Activated CD4-positive, alpha-beta T cell treated with anti-CD3 and anti-CD28 coated beads for 48 hours (primary cell): ENCODE measurements around the gene FUCA2.
"Not testable (repeated sequence)": the region's sequence is repeated elsewhere in the genome, so short reads cannot be mapped to it uniquely, and the experiment has no call there.

ENCODE experiments used
- DNase-seq: peaks from one replicate; pipeline ENCODE4 v3.0.0-alpha.2; 2020

The FUCA2 gene

DNA sequence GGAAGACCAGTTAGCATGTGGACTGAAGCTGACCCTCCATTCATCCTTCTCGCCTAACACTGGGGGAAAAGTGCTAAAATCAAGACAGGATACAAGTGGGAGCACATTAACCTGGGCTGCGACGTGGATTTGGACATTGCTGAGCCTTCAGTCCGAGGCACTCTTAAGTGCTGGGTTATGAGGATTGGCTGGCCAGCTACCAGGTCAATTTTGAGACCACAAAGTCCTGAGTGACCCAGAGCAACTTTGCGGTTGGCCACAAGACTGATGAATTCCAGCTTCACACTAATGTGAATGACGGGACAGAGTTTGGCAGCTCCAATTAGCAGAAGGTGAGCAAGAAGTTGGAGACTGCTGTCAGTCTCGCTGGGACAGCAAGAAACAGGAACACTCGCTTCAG, 20.7 kb downstream of the FUCA2 start:
- DNase-seq, result no peak

DNA sequence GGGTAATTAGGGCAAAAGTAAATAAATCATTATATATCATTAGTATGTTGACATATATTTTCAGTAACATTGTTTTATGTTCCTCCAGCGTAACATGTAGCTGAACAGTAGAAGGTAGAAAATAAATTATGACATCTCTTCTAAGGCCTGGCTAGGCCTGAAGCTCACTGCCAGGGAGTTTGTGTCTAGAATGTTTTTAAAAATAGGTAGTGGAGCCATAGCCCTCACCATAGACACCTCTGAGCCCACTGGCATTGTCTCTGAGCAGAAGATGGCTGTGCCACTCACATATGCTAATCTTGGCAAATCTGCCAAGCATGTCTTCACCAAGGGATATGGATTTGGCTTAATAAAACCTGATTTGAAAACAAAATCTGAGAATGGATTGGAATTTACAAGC, 21.3 kb downstream of the FUCA2 start:
- DNase-seq, result no peak

DNA sequence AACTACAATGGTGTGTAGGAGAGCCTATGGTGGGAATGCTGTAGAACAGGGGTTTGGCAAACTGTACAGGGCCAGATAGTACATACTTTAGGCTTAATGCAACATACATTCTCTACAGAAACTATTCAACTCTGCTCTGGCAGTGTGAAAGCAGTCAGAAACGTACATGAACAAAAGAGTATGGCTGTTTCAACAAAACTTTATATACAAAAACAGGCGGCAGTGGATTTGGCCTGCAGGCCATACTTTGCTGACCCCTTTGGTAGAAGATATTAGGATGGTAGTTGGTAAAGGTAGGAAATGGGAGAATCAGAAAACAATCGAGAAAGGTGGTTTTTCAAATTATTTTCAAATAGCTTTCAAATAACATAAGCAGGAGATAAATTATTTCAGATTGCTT, 24.8 kb downstream of the FUCA2 start:
- no peak for DNase-seq

DNA sequence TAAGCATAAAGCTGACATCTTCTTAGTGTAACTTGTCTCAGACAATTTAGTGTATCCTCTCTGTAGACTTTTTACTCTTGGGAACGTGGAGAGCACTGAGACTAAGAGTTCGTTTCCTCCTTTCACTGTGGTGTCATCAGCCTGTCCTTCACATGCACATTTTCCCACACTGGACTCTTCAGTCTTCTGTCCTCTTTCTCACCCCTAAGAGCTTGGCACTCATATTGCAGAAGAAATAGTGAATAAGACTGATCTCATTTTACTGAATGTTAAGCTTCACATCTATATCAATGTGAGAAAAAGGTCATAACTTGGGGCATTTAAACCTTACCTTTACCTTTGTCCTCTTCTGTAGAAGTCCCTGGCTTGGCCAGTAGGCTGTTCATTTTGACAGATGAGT, 25.6 kb downstream of the FUCA2 start:
- DNase-seq, result no peak

DNA sequence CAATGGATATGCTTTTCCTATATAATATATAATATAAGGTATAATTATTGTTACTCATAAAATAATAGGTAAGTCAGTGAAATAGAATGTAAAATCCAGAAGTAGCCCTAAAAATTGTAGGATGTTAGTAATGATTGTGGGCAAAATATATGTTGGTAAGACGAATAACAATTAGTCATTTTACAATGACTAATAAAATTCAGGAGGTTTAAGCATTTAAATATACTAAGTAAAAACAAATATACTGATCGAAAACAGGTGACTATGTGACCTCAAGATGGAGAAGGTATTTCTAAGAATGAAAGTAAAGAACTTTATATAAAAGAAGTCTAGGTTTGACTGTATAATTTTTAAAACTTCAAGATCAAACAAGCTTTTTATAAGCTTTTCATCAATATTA, 28.9 kb downstream of the FUCA2 start:
- no peak for DNase-seq

DNA sequence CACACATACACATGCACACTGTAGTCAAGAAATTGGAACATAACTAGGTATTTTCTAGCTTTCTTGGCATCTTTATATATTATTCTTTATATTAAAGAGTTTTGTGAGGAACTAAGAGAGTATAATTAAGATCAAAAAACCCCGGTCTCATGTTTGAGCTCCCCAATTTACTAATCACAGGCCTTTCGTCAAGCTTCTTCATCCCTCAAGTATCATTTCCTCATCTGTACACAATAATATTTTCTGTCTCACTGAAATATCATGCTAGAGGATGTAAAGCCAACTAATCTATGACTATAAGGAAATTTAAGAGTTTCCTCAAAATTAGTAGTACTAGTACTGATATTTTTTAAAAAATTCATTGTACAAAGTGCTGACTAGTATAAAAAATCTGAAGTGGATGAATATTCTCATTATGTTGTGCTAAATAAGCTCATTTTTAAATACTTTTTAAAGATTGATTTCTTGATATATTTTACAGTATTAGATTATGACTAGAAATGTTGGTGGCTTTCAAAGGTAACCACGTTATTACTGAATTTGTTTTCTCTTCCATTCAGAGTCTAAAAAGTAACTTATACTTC, 32.9 kb downstream of the FUCA2 start:
- no peak for DNase-seq

DNA sequence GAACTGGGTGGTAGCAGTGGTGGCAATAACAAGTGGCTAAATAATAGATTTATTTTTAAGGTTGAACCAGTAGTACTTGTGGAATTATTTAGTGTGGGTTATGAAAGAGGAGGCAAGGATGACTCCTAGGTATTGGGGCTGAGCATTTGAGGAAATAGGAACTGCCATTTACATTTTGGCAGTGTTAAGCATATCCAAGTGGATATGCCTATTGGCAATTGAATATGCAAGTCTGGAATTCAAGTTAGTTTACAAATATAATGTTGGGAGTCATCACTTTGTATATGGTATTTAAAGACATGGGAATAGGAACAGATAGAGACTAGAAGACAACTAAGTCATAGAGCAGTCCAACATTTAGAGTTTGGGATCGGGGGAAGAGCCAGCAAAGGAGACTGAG, 35.0 kb downstream of the FUCA2 start:
- no peak for DNase-seq

DNA sequence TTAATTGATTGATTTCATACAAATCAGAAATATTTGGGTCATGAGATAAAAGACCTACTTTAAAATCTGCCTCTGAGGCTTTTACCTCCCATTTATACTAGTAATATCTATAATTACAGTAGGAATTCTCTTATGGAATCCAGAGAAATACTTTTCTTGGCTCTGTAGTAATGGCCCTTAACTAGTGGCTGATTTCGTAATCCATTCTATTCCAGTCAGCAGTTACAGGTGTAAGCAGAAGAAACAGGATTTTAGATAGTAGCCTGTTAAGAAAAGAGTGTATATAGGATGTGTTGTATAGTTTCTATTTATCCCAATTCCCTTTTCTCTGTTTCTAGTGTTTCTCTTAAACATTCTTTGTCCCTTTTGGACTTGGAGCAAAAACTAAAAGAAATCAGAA, 39.7 kb downstream of the FUCA2 start:
- DNase-seq, result no peak

DNA sequence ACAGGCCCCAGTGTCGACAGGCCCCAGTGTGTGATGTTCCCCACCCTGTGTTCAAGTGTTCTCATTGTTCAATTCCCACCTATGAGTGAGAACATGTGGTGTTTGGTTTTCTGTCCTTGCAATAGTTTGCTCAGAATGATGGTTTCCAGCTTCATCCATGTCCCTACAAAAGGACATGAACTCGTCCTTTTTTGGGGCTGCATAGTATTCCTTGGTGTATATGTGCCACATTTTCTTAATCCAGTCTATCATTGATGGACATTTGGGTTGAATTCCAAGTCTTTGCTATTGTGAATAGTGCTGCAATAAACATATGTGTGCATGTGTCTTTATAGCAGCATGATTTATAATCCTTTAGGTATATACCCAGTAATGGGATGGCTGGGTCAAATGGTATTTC, 42.7 kb downstream of the FUCA2 start:
- not testable (repeated sequence) for DNase-seq

DNA sequence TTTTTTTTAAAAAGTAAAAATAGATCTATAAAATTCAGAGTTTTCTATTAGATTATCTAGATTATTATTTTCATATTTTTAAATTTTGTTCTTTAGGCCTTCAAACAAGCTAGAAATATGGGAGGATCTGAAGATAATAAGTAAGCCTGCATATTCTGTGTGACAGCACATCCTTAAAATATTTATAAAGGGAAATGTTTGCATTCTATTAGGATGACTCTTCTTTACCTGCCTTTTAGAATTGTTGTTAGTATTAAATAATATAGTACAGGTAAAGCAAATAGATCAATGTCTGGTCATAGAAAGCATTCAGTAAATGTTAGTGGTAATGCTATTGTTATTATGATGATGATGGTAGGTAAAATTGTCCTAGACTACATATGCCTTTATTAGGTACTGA, 43.5 kb downstream of the FUCA2 start:
- DNase-seq, result no peak

DNA sequence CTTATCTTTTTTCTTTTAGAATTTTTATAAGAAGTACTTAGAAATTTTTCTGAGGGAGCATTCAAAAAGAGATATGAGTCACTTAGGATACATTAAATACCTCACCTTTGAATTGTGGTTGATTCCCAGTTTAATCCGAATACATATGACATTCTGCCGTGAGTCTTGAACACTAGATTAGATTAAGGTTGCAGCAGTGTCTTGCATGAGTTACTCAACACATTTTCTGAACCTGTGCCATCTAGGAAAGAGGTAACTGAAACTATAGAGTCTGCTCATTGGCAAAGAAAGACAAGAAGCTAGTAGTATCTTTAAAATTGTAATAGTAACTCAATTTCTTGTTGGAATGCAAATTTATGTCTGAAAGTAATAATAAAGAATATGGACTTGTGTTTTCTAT, 46.0 kb downstream of the FUCA2 start:
- DNase-seq, result no peak

DNA sequence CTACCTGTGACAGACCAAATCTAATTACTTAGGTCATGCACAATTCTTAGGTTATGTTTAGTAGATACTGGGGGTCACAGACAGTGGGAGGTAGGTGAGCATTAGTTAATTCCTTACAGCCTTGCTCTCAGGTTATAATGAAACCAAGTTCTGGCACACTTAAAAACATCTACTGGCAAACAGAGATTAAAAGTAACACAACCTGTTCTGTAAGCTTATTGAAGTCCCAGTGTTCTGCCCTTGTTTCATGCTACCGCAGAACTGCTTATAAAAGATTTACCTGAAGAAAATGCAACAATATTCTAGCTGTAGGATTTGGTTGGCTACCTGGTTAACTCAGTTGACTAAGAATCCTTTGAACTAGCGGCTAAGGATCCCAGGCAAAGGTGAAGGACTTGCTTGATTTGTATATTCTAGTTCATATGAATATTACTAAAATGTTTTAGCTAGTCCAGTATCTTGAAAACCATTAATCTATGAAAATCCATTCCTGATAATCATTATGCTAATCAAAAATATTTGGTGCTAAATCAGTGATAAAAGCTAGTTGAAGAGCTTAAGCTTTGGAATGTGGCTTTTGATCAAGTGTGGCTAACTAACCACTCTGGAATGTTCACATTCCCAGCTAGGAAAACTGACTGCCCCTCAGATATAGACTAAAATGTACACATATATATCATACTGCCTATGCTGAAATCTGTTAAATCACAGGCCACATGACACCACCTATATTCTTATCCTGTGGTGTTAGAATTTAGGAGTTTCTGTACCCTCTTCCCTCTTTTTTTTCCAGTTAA, 53.8 kb downstream of the FUCA2 start:
- no peak for DNase-seq

DNA sequence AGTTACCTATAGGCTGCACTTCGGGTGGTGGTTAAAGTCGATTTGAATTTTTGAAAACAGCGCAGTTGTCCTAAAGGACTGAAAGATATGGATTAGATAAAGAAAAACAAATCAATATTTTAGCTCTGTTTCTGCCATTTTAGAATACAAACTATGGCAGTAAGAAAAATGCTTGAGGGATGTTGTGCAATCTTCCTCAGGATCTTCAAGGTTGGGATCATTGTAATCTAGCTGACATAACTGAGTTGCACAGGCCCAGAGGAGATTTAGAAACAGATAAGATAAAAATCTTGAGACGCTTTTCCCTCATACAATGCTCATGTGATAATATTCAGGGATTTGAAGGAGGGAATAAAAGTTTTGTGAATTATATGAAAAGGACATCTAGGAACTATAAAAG, 60.0 kb downstream of the FUCA2 start:
- no peak for DNase-seq

DNA sequence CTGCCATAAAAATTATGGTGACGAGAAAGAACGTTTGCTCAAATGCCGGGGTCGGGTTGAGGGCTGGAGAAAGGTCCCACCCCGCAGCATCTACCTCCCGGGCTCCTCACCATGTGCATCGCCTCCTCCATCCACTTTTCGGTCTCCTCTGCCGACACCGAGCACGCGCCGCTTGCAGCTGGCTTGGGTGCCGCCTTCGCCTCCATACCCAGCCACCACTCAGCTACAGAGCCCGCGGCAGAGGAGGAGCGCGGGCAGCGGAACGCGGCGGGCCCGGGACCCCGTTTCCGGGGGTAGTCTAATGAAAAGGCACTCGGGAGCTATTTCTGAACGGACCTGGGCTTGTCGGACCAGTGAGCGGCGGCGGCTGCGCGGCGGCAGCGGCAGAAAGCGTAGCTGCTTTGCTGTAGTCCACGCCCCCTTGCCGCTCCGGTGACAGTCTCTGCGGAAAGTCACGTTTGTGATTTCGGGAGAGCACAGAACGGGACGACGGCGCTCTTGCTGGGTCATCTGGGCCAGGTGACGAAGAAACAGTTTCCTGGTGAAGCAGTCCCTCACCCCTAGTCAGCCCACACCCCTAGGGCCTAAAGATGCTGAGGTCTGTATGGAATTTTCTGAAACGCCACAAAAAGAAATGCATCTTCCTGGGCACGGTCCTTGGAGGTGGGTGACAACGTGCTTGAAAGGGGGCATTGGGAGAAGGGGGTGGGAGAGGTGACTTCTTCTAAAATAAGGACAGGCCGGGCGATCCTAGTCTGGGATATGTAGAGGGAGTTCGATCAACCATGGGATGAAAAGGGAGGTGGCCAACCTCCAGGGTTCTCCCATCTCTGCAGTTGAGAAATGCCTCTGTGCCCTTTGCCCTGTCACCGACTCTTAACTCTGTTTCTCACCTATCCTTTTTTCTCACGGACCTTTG, 60.8 kb downstream of the FUCA2 start, which contains the start of the genes ADAT2 and PEX3:
Gene ADAT2, minus strand, starts transcription at position 243 of the 919 bp plus-strand sequence. Its CDS starts 37 bp downstream, at position 206.
Gene PEX3, plus strand, starts transcription at position 353 of the 919 bp plus-strand sequence. Its CDS starts 238 bp downstream, at position 591.
- DNase-seq, result peak; percentile 96

DNA sequence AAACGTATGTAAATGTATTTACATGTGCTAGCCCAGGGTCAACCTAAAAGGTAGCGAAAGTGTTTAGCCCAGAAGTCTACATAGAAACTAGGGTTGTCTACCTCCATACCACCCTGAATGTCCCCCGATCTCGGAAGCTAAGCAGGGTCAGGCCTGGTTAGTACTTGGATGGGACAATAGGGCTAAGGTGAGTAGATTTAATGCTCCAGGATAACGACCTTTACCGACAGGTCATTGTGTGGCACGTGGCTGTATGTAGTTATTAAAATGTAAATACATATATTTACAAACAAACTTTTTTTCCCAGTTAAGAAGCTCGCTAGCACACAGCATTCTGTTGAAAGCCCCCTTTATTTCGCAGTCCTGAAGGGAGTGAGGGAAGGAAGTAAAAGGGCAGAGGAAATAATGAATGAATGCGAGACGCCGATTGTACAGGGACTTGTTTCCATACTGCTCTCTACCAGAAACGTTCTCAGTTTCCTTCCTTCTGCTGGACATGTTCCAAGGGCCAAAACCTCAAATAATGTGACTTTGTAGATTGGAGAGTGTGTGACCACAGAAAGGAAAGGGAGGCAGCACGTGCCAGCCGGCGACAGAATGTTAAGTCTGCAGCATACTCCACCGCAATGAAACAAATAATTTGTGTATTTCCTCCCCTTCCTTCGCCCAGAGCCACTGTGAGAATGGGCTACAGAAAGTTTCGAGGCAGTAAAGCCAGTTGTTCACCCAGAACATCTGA, 61.6 kb downstream of the FUCA2 start:
- DNase-seq, result peak; percentile 35

DNA sequence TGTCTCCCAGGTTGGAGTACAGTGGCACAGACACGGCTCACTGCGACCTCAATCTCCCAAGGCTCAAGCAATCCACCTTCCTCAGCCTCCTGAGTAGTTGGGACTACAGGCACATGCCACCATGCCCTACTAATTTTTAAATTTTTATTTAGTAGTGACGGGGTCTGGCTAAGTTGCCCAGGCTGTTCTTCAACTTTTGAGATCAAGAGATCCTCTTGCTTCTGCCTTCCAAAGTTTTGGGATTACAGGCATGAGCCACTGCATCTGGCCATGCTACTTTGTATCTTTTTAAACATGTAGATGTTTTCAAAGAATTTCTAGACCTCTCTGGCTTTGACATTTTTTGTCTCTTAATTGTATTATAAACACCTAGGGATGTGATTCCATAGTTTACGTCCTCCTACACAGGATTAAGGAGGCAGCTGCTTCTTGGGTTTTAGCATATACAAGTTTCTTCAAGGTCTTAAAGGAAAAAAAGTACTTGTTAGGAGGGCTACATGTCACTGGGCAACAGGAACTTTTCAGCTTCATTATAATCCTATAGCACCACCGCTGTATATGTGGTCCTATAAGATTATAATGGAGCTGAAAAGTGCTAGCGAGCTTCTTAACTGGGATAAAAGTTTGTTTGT, 62.3 kb downstream of the FUCA2 start:
- DNase-seq, result no peak

DNA sequence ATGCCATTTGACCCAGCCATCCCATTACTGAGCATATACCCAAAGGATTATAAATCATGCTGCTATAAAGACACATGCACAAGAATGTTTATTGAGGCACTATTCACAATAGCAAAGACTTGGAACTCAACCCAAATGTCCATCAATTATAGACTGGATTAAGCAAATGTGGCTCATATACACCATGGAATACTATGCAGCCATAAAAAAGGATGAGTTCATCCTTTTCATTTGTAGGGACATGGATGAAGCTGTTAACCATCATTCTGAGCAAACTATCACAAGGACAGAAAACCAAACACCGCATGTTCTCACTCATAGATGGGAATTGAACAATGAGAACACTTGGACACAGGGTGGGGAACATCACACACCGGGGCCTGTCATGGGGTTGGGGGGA, 63.7 kb downstream of the FUCA2 start:
- DNase-seq, result not testable (repeated sequence)
